ENCODE results near the gene NCKAP5.

The NCKAP5 gene

DNA sequence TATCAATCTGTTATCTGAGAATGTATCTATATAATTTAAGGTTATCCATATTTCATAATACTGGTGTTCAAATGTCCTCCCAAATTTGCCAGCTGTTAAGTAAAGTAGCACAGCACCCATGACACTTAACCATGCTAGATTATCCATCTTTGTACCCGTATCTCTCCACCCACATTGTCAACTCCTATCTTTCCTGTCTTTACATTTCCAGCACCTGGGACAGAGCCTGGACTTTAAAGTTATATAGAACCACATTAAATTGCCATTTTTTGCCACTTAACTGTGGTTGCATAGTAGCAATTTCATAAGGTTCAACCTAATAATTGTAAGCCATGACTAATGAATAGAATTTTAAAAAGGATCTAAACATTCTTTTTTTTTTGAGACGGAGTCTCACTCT is 226.7 kb downstream of the NCKAP5 start:
- Histone ChIP-seq H2BK120ac (ENCODE audit: insufficient read depth, low read length, poor library complexity) (no peak overlapping the region), H4K8ac (ENCODE audit: low read depth, low read length) (no peak overlapping the region), H4K91ac (ENCODE audit: low read depth, low read length) (no peak overlapping the region), H3K79me2 (ENCODE audit: control insufficient read depth, insufficient read depth, low read length, poor library complexity) (no peaks in the 10 kb centered on the region), H2AK5ac (ENCODE audit: low read length) (no peak overlapping the region), H3K9me3 (ENCODE audit: insufficient read depth, low read depth, low read length) (no peaks in the 10 kb centered on the region), H3K9ac (ENCODE audit: low read length) (no peak overlapping the region), H3K23ac (ENCODE audit: low read length) (no peak overlapping the region), H4K12ac (ENCODE audit: low read depth, low read length) (no peak overlapping the region), H2BK5ac (ENCODE audit: low read depth, low read length, poor library complexity) (no peak overlapping the region), H2BK12ac (ENCODE audit: low read length) (no peak overlapping the region), H3K27me3 (ENCODE audit: insufficient read depth, low read length) (no peaks in the 10 kb centered on the region), H3K4ac (ENCODE audit: low read depth, low read length) (no peak overlapping the region), H3K4me3 (ENCODE audit: low read depth, low read length) (no peak overlapping the region), H3K79me1 (ENCODE audit: low read length) (no peaks in the 10 kb centered on the region), H3K4me2 (ENCODE audit: low read length) (no peak overlapping the region), H3K14ac (ENCODE audit: low read length) (no peak overlapping the region), H3K4me1 (ENCODE audit: control insufficient read depth in 1 of 2, insufficient read depth in 2 of 2, low read length in 2 of 2) (no peaks in the 10 kb centered on the region), H3K27ac (ENCODE audit: low read depth, low read length) (no peak overlapping the region), H3K36me3 (ENCODE audit: control insufficient read depth in 1 of 2, insufficient read depth in 2 of 2, low read length in 2 of 2) (no peaks in the 10 kb centered on the region), H2AFZ (ENCODE audit: insufficient read depth, low read length, poor library complexity) (no peak overlapping the region), H3K18ac (ENCODE audit: low read length) (no peak overlapping the region)
- WGBS (ENCODE audit: extremely low coverage, insufficient coverage, insufficient read length), result no CpG with 5 or more reads among the region's 2 CpGs
- no peak for DNase-seq

DNA sequence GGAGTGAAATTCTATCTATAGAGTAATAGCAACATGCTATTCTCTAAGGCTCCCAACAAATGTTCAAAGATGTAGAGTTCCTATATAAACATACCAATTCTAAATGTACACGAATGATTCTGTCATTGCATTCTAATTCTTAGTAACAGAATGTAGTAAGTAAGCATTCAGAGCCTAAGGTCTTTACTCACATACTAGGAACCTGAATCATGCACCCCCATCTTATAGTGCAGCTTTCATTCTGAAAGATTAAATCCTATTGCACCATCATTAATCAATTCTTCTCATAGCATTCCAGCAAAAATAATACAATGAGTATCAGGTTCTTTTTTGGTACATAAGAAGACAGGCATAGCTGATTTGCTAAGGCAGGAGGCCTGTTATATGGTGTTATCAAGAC is 230.0 kb downstream of the NCKAP5 start:
- no peak overlapping the region for H3K27ac ChIP-seq (ENCODE audit: low read depth, low read length)
- no peaks in the 10 kb centered on the region for H3K36me3 ChIP-seq (ENCODE audit: control insufficient read depth in 1 of 2, insufficient read depth in 2 of 2, low read length in 2 of 2)
- H3K79me2 ChIP-seq (ENCODE audit: control insufficient read depth, insufficient read depth, low read length, poor library complexity), result no peaks in the 10 kb centered on the region
- no peak overlapping the region for H2AK5ac ChIP-seq (ENCODE audit: low read length)
- no peak overlapping the region for H4K12ac ChIP-seq (ENCODE audit: low read depth, low read length)
- no peak overlapping the region for H3K23ac ChIP-seq (ENCODE audit: low read length)
- no peak overlapping the region for H2BK12ac ChIP-seq (ENCODE audit: low read length)
- no peak overlapping the region for H3K4me3 ChIP-seq (ENCODE audit: low read depth, low read length)
- no peak overlapping the region for H4K91ac ChIP-seq (ENCODE audit: low read depth, low read length)
- H4K8ac ChIP-seq (ENCODE audit: low read depth, low read length), result no peak overlapping the region
- no peak overlapping the region for H2BK120ac ChIP-seq (ENCODE audit: insufficient read depth, low read length, poor library complexity)
- H3K79me1 ChIP-seq (ENCODE audit: low read length), result no peaks in the 10 kb centered on the region
- no peak overlapping the region for H3K4ac ChIP-seq (ENCODE audit: low read depth, low read length)
- no CpG with 5 or more reads among the region's 1 CpG for WGBS (ENCODE audit: extremely low coverage, insufficient coverage, insufficient read length)
- no peak for DNase-seq
- H3K9ac ChIP-seq (ENCODE audit: low read length), result no peak overlapping the region
- H3K4me1 ChIP-seq (ENCODE audit: control insufficient read depth in 1 of 2, insufficient read depth in 2 of 2, low read length in 2 of 2), result no peaks in the 10 kb centered on the region
- H3K14ac ChIP-seq (ENCODE audit: low read length), result no peak overlapping the region
- H2AFZ ChIP-seq (ENCODE audit: insufficient read depth, low read length, poor library complexity), result no peak overlapping the region
- no peaks in the 10 kb centered on the region for H3K27me3 ChIP-seq (ENCODE audit: insufficient read depth, low read length)
- H3K4me2 ChIP-seq (ENCODE audit: low read length), result no peak overlapping the region
- no peak overlapping the region for H3K18ac ChIP-seq (ENCODE audit: low read length)
- H2BK5ac ChIP-seq (ENCODE audit: low read depth, low read length, poor library complexity), result no peak overlapping the region
- no peaks in the 10 kb centered on the region for H3K9me3 ChIP-seq (ENCODE audit: insufficient read depth, low read depth, low read length)

DNA sequence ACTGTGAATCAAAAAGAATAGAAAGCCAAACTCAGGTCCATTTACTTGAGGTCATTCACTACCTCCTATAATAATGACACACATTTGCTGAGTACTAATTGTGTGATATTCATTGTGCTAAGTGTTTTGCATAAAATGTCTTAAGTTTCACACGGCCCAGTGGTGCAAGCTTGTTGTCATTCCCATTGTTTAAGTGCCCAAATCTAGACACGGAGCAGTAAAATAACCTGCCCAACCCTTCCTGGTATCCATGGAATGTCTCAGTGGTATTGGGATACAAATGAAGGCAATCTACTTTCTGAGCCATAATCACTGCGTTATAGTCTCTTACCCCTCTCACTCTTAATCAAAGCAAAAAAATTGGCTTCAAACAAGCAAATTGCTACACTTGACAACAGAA is 233.3 kb downstream of the NCKAP5 start:
- Histone ChIP-seq H4K8ac (ENCODE audit: low read depth, low read length) (no peak overlapping the region), H3K9ac (ENCODE audit: low read length) (no peak overlapping the region), H2AK5ac (ENCODE audit: low read length) (no peak overlapping the region), H3K9me3 (ENCODE audit: insufficient read depth, low read depth, low read length) (no peaks in the 10 kb centered on the region), H2BK120ac (ENCODE audit: insufficient read depth, low read length, poor library complexity) (no peak overlapping the region), H2AFZ (ENCODE audit: insufficient read depth, low read length, poor library complexity) (no peak overlapping the region), H3K14ac (ENCODE audit: low read length) (no peak overlapping the region), H4K91ac (ENCODE audit: low read depth, low read length) (no peak overlapping the region), H3K4me3 (ENCODE audit: low read depth, low read length) (no peak overlapping the region), H3K27ac (ENCODE audit: low read depth, low read length) (no peak overlapping the region), H3K79me1 (ENCODE audit: low read length) (no peaks in the 10 kb centered on the region), H2BK5ac (ENCODE audit: low read depth, low read length, poor library complexity) (no peak overlapping the region), H3K27me3 (ENCODE audit: insufficient read depth, low read length) (no peaks in the 10 kb centered on the region), H2BK12ac (ENCODE audit: low read length) (no peak overlapping the region), H3K23ac (ENCODE audit: low read length) (no peak overlapping the region), H3K79me2 (ENCODE audit: control insufficient read depth, insufficient read depth, low read length, poor library complexity) (no peaks in the 10 kb centered on the region), H3K4me2 (ENCODE audit: low read length) (no peak overlapping the region), H4K12ac (ENCODE audit: low read depth, low read length) (no peak overlapping the region), H3K4ac (ENCODE audit: low read depth, low read length) (no peak overlapping the region), H3K4me1 (ENCODE audit: control insufficient read depth in 1 of 2, insufficient read depth in 2 of 2, low read length in 2 of 2) (no peaks in the 10 kb centered on the region), H3K36me3 (ENCODE audit: control insufficient read depth in 1 of 2, insufficient read depth in 2 of 2, low read length in 2 of 2) (no peaks in the 10 kb centered on the region), H3K18ac (ENCODE audit: low read length) (no peak overlapping the region)
- no CpG with 5 or more reads among the region's 3 CpGs for WGBS (ENCODE audit: extremely low coverage, insufficient coverage, insufficient read length)
- DNase-seq, result no peak

DNA sequence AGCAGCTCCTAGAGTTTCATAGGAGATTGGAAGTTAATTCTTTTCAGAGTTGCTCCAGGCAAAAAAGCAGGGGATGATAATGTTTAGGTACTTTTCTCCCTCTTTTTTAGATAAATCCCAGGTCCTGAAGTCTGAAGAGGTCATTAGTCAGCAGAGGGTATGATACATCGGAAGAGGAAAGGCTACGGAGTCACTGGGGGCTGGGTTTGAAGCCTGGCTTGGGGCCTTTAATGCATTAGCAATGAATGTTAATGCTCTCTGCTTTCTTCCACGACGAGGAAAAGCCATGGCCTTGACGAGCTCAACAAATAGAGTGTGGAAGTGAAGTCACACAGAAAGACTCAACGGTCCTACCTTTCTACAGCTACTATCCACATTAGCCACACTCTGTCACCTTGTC is 235.1 kb downstream of the NCKAP5 start:
- Histone ChIP-seq H4K8ac (ENCODE audit: low read depth, low read length) (no peak overlapping the region), H3K4ac (ENCODE audit: low read depth, low read length) (no peak overlapping the region), H3K4me3 (ENCODE audit: low read depth, low read length) (no peak overlapping the region), H3K18ac (ENCODE audit: low read length) (no peak overlapping the region), H3K79me2 (ENCODE audit: control insufficient read depth, insufficient read depth, low read length, poor library complexity) (no peaks in the 10 kb centered on the region), H3K14ac (ENCODE audit: low read length) (no peak overlapping the region), H4K12ac (ENCODE audit: low read depth, low read length) (no peak overlapping the region), H3K4me1 (ENCODE audit: control insufficient read depth in 1 of 2, insufficient read depth in 2 of 2, low read length in 2 of 2) (no peaks in the 10 kb centered on the region), H3K27me3 (ENCODE audit: insufficient read depth, low read length) (no peaks in the 10 kb centered on the region), H2AFZ (ENCODE audit: insufficient read depth, low read length, poor library complexity) (no peak overlapping the region), H3K27ac (ENCODE audit: low read depth, low read length) (no peak overlapping the region), H3K4me2 (ENCODE audit: low read length) (no peak overlapping the region), H4K91ac (ENCODE audit: low read depth, low read length) (no peak overlapping the region), H2AK5ac (ENCODE audit: low read length) (no peak overlapping the region), H2BK12ac (ENCODE audit: low read length) (no peak overlapping the region), H2BK120ac (ENCODE audit: insufficient read depth, low read length, poor library complexity) (no peak overlapping the region), H3K79me1 (ENCODE audit: low read length) (no peaks in the 10 kb centered on the region), H3K9ac (ENCODE audit: low read length) (no peak overlapping the region), H3K36me3 (ENCODE audit: control insufficient read depth in 1 of 2, insufficient read depth in 2 of 2, low read length in 2 of 2) (no peaks in the 10 kb centered on the region), H3K9me3 (ENCODE audit: insufficient read depth, low read depth, low read length) (no peaks in the 10 kb centered on the region), H3K23ac (ENCODE audit: low read length) (no peak overlapping the region), H2BK5ac (ENCODE audit: low read depth, low read length, poor library complexity) (no peak overlapping the region)
- DNase-seq, result no peak
- WGBS (ENCODE audit: extremely low coverage, insufficient coverage, insufficient read length), result no CpG with 5 or more reads among the region's 6 CpGs
